ENCODE results near the gene TRIM66.

The TRIM66 gene

DNA sequence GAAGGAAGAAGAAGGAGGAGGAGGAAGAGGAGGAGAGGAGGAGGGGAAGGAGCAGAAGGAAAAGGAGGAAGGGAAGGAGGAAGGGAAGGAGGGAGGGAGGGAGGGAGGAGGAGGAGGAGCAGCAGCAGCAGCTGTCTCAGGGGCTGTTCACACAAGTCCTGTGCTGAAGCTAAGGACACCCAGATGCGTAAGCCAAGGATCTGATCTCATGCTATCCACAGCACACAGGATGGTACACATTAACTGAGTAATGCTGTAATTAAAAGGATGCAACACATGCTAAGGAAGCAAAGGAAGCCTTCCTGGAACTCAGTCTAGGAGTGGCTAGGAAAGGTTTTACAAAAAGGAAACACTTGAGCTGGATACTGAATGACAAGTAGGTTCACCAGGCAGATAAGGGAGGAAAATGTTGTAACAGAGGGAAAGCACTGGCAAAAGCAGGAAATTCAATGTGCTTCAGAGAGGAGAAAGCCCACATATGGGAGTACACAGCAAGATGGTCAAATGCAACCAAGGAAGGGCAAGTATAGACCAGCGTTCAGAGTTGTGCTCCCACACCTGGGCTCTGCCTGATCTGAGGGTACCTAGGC, 32.0 kb downstream of the TRIM66 start:
- DNase-seq = no peak

GRCh38 chr11:8649361-8649760, 33.1 kb downstream of the TRIM66 start:
- no peak for DNase-seq

DNA sequence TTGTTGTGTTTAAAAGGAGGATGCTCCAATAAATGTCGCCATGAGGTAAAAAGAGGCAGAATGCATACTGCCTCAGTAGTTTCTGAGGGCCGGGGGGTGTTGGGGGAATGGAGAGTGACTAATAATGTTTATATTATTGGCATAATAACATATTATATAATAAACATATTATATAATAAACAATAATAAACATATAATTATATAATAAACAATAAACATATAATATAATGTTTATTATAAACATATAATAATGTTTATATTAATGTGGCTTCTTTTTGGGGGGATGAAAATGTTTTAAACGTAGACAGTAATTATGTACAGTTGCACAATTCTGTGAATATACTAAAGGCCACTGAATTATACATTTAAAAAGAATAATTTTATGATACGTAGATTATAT, 35.6 kb downstream of the TRIM66 start:
- no peak for DNase-seq

GRCh38 chr11:8642196-8642841, 40.1 kb downstream of the TRIM66 start:
- no peak for DNase-seq

DNA sequence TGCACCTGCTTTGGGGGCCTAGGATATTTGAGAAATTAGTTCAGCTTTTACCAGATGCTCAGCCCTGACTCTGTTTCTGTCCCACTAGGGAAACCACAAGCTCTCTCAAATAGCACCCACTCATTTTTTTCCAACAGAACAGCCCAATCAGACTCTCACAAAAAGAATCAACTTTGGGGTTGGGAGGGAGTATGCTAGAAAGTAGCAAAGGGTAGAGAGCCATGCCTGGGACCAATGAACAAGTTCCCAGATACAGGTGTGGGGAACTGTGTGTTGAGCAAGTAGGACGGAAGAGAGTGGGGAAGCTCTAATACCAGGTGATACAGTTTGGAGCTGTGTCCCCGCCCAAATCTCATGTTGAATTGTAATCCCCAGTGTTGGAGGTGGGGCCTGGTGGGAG, 41.1 kb downstream of the TRIM66 start:
- DNase-seq = no peak

- no peak for DNase-seq
Observed at GRCh38 chr11:8640267-8640906, 42.1 kb downstream of the TRIM66 start.

DNA sequence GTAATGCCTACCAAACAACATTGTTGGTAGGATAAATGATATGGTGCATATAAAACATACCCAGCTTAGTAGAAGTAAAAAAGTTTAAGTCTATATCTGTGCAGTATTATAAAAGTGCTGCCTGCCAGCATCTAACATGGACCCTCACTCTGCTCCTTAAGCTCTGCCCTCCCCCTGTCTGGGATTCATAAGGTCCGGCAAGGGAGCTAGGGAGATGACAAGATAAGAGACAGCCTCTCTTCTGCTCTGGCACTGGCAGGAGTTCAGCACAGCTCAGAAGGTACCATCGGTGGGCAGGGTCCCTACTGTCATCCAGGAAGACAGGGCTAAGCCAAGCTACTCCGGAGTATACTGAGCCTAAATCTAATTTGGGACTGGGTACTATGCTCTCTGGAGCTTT, 42.8 kb downstream of the TRIM66 start:
- no peak for DNase-seq

DNA sequence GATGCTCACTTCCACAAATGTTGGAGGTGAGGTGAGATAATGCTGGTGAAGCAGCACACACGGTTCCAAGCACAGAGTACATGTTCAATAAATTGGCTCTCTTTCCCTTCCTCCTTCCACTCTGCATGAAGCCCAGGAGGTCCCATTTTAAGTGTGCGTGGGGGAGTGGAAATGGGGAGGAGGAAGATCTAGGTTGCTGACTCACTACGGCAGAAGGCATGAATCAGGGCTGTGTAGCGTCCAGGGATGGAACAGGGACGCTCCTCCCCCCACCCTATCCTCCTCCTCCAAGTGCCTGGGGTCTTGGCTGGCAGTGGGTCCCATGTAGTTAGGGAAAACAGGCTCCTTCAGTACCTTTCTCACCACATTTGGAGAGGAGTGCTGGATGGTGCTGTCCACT, 44.2 kb downstream of the TRIM66 start:
- no peak for DNase-seq

- no peak for DNase-seq
Observed at GRCh38 chr11:8636127-8636526, 46.3 kb downstream of the TRIM66 start.

GRCh38 chr11:8634498-8634897, 48.0 kb downstream of the TRIM66 start:
- no peak for DNase-seq

- DNase-seq = no peak
Observed at GRCh38 chr11:8631395-8632118, 50.9 kb downstream of the TRIM66 start.

DNA sequence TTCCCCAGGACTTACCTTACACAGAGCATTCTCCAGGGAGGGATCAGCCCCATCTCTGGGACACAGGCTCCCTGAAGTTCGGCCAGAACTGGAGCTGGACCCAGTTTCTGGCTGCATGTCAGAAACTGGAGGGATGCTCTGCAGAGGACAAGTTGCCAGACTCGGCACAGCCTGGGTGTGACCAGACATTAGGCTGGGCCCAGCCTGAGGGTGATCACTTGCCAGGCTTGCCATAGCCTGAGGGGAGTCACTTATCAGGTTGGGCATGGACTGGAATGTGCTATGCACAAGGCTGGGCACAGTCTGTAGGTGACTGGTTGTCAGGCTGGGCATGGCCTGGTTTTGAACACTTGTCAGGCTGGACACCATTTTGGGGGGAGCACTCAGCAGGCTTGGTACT, 57.8 kb downstream of the TRIM66 start:
- no peak for DNase-seq

- DNase-seq = no peak
Observed at GRCh38 chr11:8621147-8621546, 61.3 kb downstream of the TRIM66 start.

DNA sequence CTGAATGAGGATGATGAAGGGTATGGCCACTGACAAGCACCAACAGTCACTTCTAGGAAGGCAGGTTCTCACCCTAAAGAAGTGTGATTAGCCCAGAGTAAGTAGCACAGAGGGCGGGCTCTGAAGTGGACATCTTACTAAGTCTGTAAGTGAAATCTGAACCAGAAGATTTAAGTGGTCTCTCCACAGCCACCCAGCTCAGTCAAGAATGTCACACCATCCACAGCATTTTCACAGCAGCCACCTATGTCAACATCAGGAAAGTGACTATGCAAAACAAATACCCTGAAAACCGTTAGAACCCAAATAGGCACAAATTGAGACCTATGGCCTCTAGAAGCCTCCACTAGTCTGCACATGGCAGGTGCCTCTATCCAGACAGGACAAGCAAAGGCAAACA, 65.4 kb downstream of the TRIM66 start:
- DNase-seq = no peak

DNA sequence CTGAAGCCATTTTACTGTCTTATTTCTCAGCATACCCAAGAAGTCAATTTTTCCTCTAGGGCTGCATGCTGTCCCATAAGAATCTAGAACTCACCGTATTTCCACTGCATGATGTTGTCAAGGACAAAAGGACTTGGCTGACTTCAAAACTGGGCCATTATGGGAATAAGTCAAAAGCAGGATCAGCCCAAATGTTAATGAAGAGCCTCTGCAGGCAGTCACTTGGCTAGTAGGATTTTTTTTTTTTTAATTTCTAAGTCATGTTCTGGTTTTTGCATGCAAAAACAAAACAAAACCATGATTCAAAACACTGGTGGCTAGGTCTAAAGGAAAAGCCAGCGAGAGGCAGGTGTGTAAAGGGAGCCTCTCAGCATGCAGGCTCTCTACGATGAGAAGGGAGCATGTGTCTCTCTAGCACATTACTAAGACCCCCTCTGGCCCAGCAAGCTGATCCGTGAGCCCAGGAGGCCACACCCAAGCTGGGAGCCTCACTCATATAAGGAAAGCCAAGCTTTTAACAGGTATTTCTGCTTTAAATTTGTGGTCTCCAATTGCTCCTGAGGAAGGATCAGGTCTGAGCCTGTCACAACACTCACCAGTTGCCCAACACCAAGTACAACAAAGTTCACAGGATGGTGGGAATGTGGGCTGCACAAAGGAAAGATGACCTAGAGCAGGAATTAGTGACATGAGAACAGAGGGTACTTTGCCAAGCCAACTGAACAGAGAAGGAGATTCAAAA, 67.0 kb downstream of the TRIM66 start:
- no peak for DNase-seq

DNA sequence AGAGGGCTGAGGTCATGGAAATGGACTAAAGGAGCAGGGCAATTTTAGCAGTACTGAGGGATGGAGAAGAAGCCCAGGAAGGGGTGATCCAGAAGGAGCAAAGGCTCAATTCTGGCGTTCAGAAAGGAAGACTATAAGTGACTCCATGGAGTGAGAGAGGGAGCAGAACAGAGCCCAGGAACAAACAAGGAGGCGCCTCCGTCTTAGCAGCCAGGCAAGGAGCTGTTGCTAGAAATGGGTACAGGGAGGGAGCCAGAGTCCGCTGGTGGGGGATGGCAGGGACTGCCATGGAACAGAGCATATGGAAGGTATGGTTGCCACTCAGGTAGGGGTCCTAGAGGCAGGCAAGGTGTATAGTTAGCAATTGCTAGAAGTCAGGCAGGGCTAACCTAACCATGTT, 68.0 kb downstream of the TRIM66 start:
- DNase-seq = no peak

DNA sequence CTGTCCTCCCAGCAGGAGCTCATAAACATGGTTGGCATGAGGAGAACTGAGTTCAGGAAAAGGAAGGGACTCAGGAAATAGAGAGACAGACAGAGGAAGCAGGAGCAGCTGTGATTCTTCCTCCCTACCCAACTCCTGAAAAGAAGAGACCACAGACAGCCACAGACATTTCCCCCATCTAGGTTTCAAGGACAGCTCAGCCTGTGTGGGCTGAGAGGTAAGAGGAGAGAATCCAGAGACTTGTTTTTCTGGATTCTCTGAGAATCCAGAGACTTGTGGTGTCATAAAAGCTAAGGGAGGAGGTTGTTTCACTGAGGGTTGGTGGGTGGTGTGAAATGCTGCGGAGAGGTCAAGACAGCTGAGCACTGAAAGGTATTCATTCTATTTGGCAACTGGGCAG, 69.4 kb downstream of the TRIM66 start:
- DNase-seq = no peak

GRCh38 chr11:8612522-8612921, 69.9 kb downstream of the TRIM66 start:
- no peak for DNase-seq

- DNase-seq = no peak
Observed at GRCh38 chr11:8610532-8611116, 71.8 kb downstream of the TRIM66 start.

DNA sequence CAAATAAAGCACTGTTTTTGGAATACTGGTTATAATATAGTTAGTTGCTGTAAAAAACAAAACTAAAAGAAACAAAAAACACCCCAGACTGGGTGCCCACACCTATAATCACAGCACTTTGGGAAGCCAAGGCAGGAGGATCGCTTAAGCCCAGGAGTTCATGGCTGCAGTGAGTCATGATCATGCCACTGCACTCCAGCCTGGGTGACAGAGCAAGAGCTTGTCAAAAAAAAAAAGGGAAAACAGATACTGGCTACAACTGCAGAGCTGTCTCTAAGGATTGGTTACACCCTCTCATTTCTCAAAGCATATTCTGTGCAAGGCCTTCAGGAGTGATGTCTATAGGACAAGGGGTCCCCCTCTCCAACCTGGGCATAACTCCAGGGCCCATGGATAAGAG, 73.8 kb downstream of the TRIM66 start:
- DNase-seq = no peak

DNA sequence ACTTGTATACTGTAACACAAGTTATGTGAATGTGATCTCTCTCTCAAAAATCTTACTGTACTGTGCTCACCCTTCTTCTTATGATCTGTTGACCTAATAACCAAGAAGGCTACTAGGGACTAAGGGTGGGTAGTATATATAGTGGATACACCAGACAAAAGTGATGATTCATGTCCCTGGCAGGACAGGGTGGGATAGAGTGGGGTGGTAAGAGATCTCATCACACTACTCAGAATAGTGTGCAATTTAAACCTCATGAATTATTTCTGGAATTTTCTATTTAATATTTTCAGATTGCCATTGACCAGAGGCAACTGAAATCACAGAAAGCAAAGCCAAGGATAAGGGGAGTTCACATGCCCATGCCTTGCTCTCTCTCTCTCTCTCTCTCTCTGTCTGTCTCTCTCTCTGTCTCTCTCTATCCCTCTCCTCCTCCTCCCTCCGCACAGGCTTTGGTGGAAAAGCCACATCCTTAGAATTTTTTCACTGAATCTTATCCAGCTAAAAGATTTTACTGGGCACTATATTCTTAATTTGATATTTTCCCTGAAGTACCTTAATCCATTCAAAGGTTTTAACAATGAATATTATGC, 76.4 kb downstream of the TRIM66 start:
- no peak for DNase-seq

DNA sequence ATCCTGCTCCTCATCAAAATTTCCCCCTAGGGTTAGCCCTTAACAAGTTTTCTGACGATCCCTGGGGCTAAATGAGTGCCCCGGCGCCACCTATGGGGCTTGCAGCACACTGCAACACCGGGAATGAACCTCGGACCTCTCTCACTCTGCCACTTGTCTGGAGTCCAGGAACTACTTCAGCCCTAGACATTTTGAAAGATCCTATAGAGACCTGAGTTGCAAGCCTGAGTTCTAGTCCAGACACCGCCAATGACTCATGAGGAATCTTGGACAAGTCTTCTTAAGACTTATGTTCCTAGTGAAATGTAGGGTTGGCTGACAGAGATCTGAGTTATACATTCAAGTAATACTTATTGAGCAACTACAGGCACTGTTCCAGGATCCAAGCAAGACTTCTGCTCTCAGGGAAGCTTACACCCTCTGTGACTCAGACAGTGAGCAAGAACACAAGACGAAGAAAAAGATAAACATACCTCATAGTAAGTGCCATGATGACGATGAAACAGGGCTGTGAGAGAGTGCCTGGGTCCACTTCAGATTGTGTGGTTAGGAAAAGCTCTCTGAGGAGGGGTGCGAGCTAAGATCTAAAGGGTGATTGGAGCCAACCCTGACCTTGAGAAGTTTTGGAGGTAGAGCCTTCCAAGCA, 78.3 kb downstream of the TRIM66 start:
- DNase-seq = peak; percentile 33

All from retina (tissue), 1 donor.